SH-SY5Y (cell line): Measurements from ENCODE around the gene BTRC.

Source experiments
- GATA2 ChIP-seq: IDR thresholded peaks from 2 replicates; pipeline ENCODE4 v1.6.1; 2011; ENCODE audit warnings: mild to moderate bottlenecking, low read depth, low read length
- GATA3 ChIP-seq: IDR thresholded peaks from 2 replicates; pipeline ENCODE4 v1.6.1; 2011; ENCODE audit warnings: low read depth, mild to moderate bottlenecking, low read length, moderate library complexity

Gene BTRC

GRCh38 chr10:101402711-101403110 is 48.7 kb downstream of the BTRC start:
- no peak for TF ChIP-seq GATA2

- TF ChIP-seq GATA3 (no peak), GATA2 (no peak)
Measured at GRCh38 chr10:101403161-101403560, 49.2 kb downstream of the BTRC start.

- TF ChIP-seq GATA3 (no peak), GATA2 (no peak)
Measured at GRCh38 chr10:101405001-101405400, 51.0 kb downstream of the BTRC start.

GRCh38 chr10:101411598-101411997 is 57.6 kb downstream of the BTRC start:
- TF ChIP-seq GATA2 (no peak), GATA3 (no peak)

- TF ChIP-seq GATA2 (no peak), GATA3 (no peak)
Measured at GRCh38 chr10:101414034-101414433, 60.1 kb downstream of the BTRC start.

- no peak for TF ChIP-seq GATA2
- no peak for TF ChIP-seq GATA3
Measured at GRCh38 chr10:101415884-101416283, 61.9 kb downstream of the BTRC start.

GRCh38 chr10:101425535-101425934 is 71.6 kb downstream of the BTRC start:
- TF ChIP-seq GATA2 (no peak), GATA3 (no peak)

- TF ChIP-seq GATA3 (no peak), GATA2 (no peak)
Measured at GRCh38 chr10:101428036-101428435, 74.1 kb downstream of the BTRC start.

- TF ChIP-seq GATA2 (no peak), GATA3 (no peak)
Measured at GRCh38 chr10:101429423-101429822, 75.5 kb downstream of the BTRC start.

- TF ChIP-seq GATA3 = no peak
- no peak for TF ChIP-seq GATA2
Measured at GRCh38 chr10:101436302-101436701, 82.3 kb downstream of the BTRC start.

- TF ChIP-seq GATA3 = no peak
- no peak for TF ChIP-seq GATA2
Measured at GRCh38 chr10:101438881-101439391, 85.0 kb downstream of the BTRC start.

- no peak for TF ChIP-seq GATA2
- no peak for TF ChIP-seq GATA3
Measured at GRCh38 chr10:101441541-101442455, 87.8 kb downstream of the BTRC start.

- TF ChIP-seq GATA3 = no peak
- TF ChIP-seq GATA2 = no peak
Measured at GRCh38 chr10:101442456-101442800, 88.5 kb downstream of the BTRC start.

- TF ChIP-seq GATA2 (no peak), GATA3 (no peak)
Measured at GRCh38 chr10:101444058-101444898, 90.3 kb downstream of the BTRC start.

GRCh38 chr10:101446071-101446470 is 92.1 kb downstream of the BTRC start:
- no peak for TF ChIP-seq GATA3
- no peak for TF ChIP-seq GATA2
